ENCODE results near the gene DRICH1.
"Not testable (repeated sequence)": the region's sequence is repeated elsewhere in the genome, so short reads cannot be mapped to it uniquely, and the experiment has no call there.

DNA sequence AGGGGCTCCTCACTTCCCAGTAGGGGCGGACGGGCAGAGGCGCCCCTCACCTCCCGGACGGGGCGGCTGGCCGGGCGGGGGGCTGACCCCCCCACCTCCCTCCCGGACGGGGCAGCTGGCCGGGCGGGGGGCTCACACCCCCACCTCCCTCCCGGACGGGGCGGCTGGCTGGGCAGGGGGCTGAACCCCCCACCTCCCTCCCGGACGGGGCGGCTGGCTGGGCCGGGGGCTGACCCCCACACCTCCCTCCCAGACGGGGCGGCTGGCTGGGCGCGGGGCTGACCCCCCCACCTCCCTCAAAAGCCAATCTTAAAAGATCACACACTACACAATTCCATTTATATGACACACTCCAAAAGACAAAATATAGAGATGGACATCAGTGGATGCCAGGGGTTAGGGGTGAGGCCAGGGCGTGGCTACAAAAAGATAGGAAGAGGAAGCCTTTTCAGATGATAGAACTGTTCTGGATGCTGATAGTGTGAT, 71.1 kb downstream of the DRICH1 start:
- not testable (repeated sequence) for TF ChIP-seq CTCF (conservative IDR thresholded peaks at IDR 0.05; ENCODE audit: low read length); EZH2phosphoT487 (IDR thresholded peaks at IDR 0.05; ENCODE audit: borderline replicate concordance, low read depth, low read length)

Data from OCI-LY7 (cell line).